Measurements from ENCODE around the gene ID1.
"Not testable (repeated sequence)": the region's sequence is repeated elsewhere in the genome, so short reads cannot be mapped to it uniquely, and the experiment has no call there.

ID1 gene

GRCh38 chr20:31573555-31574321 lies 31.4 kb upstream of the ID1 start:
- no peak for DNase-seq

GRCh38 chr20:31574986-31575385 lies 30.1 kb upstream of the ID1 start:
- DNase-seq, result not testable (repeated sequence)

- no peak for DNase-seq
Observed at GRCh38 chr20:31576751-31577150, 28.3 kb upstream of the ID1 start.

DNA sequence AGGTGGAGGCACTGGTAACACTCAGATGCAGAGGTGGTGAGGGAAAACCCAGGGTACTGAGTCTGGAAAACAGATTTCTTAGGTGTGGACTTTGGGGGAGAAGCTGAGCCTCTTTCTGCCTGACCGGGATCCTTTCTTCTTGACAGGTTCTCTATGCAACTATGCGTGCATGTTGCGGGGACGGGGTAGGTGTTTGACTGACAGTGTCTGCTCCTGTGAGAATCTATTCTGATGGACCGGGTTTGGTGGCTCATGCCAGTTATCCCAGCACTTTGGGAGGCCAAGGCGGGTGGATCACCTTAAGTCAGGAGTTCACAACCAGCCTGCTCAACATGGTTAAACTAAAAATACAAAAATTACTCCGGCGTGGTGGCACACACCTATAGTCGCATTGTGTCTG lies 27.9 kb upstream of the ID1 start:
- no peak for DNase-seq

- DNase-seq, result no peak
Observed at GRCh38 chr20:31578448-31579138, 26.5 kb upstream of the ID1 start.

- no peak for DNase-seq
Observed at GRCh38 chr20:31579245-31579644, 25.8 kb upstream of the ID1 start.

- not testable (repeated sequence) for DNase-seq
Observed at GRCh38 chr20:31579941-31580651, 25.0 kb upstream of the ID1 start.

- no peak for DNase-seq
Observed at GRCh38 chr20:31580706-31581105, 24.4 kb upstream of the ID1 start.

DNA sequence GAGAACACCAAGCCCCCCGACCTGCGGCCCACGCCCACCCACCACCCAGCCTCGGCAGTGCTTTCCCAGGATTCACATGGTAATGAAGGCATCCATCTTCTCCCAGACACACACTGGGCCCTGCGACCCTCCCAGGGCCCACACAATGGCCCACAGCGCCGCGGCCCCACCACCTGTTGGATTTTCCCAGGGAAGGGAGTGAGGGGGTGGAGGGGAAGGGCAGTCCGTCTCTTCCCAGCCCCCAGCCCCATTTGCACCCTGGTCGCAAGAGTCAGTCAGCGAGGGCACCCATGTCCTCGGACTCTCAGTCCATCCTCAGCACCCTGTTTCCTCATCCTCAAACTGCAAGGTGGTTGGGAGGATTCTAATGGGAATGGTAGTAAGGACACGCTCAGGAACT lies 23.7 kb upstream of the ID1 start:
- no peak for DNase-seq

GRCh38 chr20:31587545-31588389 lies 17.3 kb upstream of the ID1 start:
- no peak for DNase-seq

GRCh38 chr20:31590717-31591225 lies 14.3 kb upstream of the ID1 start:
- DNase-seq, result no peak

DNA sequence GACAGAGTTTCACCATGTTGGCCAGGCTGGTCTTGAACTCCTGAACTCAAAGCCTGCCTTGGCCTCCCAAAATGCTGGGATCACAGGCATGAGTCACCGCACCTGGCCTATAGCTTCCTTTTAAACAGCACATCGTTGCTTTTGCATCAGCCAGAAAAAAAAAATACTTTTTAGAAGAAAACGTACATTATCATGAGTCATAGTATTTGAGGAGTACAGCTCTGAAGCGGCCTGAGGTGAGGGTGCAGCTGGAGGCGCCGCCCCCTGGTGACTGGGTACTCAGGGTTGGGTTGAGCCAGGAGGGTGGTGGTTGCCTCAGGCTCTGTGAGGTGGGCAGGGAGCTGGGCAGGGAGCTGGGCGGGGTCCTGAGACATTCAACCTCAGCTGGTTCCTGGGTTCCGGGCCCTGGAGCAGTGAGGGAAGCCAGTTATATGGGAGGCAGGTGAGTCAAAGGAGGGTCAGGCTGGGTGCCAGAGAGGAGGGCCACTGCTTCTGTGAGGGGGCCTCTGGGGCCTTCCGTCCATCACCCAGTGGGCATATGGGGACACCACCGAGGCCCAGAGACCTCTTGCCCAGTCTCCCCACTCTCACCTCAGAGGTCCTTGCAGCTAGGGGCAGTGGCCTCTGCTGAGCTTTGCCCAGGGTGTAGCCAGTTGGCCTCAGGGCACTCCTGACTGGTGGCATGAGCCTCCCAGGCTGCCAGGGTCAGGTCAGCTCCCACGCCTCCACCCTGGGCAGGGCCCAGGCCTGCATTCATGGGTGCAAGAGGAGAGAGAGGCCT lies 11.7 kb upstream of the ID1 start:
- DNase-seq, result no peak

DNA sequence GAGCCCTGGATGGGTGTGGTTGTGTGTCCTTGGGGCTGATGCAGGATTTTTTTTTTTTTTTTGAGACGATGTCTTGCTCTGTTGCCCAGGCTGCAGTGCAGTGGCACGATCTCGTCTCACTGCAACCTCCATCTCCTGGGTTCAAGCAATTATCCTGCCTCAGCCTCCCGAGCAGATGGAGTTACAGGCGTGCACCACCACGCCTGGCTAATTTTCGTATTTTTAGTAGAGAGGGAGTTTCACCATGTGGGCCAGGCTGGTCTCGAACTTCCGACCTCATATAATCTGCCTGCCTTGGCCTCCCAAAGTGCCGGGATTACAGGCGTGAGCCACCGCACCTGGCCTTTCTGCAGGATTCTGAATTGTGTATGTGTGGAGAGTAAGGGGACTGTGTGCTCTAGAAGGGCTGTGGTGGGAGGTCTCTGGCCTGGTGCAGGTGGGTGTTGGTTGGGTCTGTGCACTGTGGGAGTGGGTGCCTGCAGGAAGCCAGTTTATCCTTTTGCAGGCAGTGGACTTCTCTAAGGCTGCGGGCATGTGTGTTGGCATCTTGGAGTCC lies 11.0 kb upstream of the ID1 start:
- no peak for DNase-seq

GRCh38 chr20:31594558-31595379 lies 10.3 kb upstream of the ID1 start:
- DNase-seq, result no peak

DNA sequence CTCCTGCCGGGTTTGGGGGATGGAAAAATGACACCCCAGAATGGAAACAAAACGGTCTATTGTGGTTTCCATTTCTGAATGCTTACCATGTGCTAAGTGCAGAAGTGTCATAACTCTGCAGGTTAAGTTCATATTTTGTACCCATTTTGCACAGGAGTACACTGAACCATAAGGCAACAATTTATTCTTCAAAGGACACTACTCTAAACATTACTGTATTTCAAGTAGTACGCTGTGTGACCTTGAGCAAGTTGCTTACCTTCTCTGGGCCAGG lies 9.8 kb upstream of the ID1 start:
- no peak for DNase-seq

DNA sequence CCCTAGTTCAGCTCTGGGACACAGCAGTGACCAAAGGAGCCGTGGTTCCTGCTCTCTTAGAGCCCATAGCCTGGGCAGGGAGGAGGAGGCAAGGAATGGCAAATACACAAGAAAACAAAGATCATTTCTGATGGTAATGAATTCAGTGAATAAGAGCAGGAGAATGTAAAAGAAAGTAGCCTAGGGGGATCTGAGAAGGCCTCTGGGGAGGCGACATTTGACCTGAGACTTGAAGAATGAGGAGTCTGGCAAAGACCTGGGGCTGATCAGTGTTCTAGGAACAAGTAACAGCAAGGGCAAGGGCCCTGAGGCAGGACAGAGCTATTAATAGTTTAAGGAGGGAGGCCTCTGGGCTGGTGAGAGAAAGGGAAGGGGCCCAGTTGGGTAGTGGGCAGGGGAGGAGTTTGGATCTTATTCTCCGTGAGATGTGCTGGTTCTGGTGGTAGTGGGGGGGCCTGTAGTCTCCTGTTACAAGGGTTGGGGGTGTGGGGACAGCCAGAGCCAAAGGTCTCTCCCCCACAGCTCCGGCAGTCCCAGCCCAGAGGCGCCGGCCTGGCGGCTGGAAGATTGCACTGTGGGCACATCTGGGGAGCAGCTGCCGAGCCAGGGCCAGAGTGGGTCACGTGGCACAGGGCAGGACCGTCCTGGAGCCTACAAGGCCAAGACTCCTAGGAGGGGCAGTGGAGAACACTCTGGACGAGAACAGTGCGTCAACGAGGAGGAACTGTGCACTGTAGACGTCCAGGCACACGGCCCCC lies 9.3 kb upstream of the ID1 start:
- no peak for DNase-seq

DNA sequence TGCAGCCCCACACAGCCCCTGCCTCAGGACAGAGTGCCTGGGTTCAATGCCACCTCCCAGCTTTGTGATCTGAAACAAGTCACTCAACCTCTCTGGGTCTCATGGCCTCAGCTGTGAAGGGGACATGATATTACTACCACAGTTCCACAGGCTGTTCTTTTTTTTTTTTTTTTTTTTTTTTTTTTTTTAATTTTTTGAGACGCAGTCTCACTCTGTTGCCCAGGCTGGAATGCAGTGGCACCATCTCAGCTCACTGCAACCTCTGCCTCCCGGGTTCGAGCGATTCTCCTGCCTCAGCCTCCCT lies 8.7 kb upstream of the ID1 start:
- DNase-seq, result not testable (repeated sequence)

DNA sequence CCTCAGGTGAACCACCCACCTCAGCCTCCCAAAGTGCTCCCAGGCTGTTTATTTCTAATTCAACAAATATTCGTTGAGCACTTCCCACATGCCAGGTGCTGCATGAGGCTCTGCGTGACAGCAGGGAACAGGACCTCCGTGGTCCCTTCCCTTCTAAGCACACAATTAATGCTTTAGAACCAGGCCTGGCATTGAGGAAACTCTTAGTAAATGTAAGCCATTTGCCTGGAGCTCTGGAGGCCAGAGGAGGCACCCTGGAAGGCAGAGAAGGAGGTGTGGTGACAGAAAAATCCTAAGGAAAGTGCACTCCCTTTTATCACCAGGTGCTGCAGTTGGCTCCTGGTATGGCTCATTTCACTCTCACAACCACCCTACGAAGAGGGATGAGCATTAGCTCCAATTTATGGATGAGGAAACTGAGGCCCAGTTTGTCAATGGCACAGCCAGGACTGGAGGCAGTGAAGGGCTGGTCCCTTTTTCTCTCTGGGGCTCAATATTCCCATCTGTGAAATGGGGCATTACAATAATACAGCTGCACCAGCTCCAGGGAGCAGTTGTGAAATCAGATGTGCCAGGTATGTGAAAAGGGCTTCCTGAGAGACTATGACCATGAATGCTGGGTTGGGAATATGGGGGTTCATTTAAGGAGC lies 8.1 kb upstream of the ID1 start:
- DNase-seq, result no peak

DNA sequence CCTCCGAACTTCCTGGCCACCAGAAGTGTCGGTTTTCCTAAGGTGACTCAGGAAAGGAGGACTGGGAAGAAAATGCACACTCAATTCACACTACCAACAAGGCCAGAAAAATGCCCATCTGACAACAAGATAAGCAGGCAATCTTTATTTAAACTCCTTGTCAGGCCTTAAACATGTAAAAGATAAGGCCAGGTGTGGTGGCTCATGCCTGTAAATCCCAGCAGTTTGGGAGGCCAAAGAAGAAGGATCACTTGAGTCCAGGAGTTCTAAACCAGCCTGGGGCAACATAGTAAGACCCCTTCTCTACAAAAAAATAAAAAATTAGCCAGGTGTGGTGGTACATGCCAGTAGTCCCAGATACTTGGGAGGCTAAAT lies 7.6 kb upstream of the ID1 start:
- DNase-seq, result no peak

DNA sequence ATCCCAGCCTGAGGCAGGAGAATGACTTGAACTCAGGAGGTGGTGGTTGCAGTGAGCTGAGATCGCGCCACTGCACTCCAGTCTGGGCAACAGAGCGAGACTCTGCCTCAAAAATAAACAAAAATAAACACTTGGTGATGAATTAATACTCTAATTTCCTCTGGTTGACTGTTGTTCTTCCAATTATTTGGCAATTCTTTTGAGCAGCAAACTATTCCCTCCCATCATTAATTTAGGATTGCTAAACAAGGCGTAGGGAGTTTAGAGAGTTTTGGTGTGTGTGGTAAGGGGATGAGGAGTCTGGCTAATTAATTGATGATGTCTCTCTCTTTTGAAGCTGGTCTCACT lies 2.7 kb upstream of the ID1 start:
- DNase-seq, result no peak

Data from stimulated activated CD4-positive, alpha-beta T cell treated with anti-CD3 and anti-CD28 coated beads, Interleukin-2, amount 100 ng/mL, for 48 hours (primary cell).